ENCODE results near the gene POLN.
"Not testable (repeated sequence)": the region's sequence is repeated elsewhere in the genome, so short reads cannot be mapped to it uniquely, and the experiment has no call there.

The POLN gene

GRCh38 chr4:2250357-2251072 lies 8.6 kb upstream of the POLN start:
- no peak for DNase-seq

GRCh38 chr4:2249526-2250356 lies 7.8 kb upstream of the POLN start:
- DNase-seq: no peak

GRCh38 chr4:2248821-2249261 lies 6.9 kb upstream of the POLN start:
- DNase-seq: no peak

GRCh38 chr4:2248044-2248780 lies 6.3 kb upstream of the POLN start:
- DNase-seq: no peak

- no peak for DNase-seq
Measured at GRCh38 chr4:2247128-2248043, 5.5 kb upstream of the POLN start.

GRCh38 chr4:2246384-2247127 lies 4.6 kb upstream of the POLN start:
- DNase-seq: no peak

GRCh38 chr4:2245787-2246275 lies 3.9 kb upstream of the POLN start:
- DNase-seq: no peak

- no peak for DNase-seq
Measured at GRCh38 chr4:2245057-2245786, 3.3 kb upstream of the POLN start.

GRCh38 chr4:2243681-2244380 lies 1.9 kb upstream of the POLN start:
- no peak for DNase-seq

GRCh38 chr4:2241003-2241402 lies 918 bp downstream of the POLN start:
- no peak for DNase-seq

- DNase-seq: no peak
Measured at GRCh38 chr4:2236944-2237666, 4.8 kb downstream of the POLN start.

GRCh38 chr4:2231082-2231481 lies 10.8 kb downstream of the POLN start:
- DNase-seq: no peak

- no peak for DNase-seq
Measured at GRCh38 chr4:2226261-2226660, 15.7 kb downstream of the POLN start.

GRCh38 chr4:2222838-2223237 lies 19.1 kb downstream of the POLN start:
- no peak for DNase-seq

GRCh38 chr4:2221378-2221777 lies 20.5 kb downstream of the POLN start:
- DNase-seq: not testable (repeated sequence)

GRCh38 chr4:2220016-2220630 lies 21.8 kb downstream of the POLN start:
- no peak for DNase-seq

GRCh38 chr4:2219233-2219760 lies 22.6 kb downstream of the POLN start:
- no peak for DNase-seq

- no peak for DNase-seq
Measured at GRCh38 chr4:2218436-2218835, 23.5 kb downstream of the POLN start.

- no peak for DNase-seq
Measured at GRCh38 chr4:2217726-2218125, 24.2 kb downstream of the POLN start.
